Stomach (tissue), 9 donors: ENCODE measurements around the gene CEACAM5. TPM values are rescaled to one million over a fixed set of nuclear protein-coding genes. Genes with fewer than 3 reads are reported as not detected.
"Not testable (repeated sequence)": the region's sequence is repeated elsewhere in the genome, so short reads cannot be mapped to it uniquely, and the experiment has no call there.

Experiments used
- DNase-seq, 2 donors: peaks; one replicate each; pipeline versions ENCODE4 v3.0.0 to v3.0.0-alpha.2; 2013 to 2019
- H3K27ac ChIP-seq, 5 donors: fragments of 200-600 bp in 4 of 5; sonication (generic) in 4 of 5; one replicate each; pipeline ENCODE4 v1.5.1; 2013 to 2019; ENCODE audit warnings: mild to moderate bottlenecking in 1 of 5, moderate library complexity in 1 of 5
- H3K27me3 ChIP-seq, 3 donors: fragments of 200-600 bp; sonication (generic); one replicate each; pipeline ENCODE4 v1.5.1; 2017 to 2019; ENCODE audit warnings: mixed run types in 1 of 3
- H3K36me3 ChIP-seq, 4 donors: fragments of 200-600 bp; sonication (generic); 1 replicate in 3 of 4; 2 replicates in 1 of 4; pipeline ENCODE4 v1.5.1; 2016 to 2019
- H3K4me1 ChIP-seq, 4 donors: fragments of 200-600 bp; sonication (generic); one replicate each; pipeline ENCODE4 v1.5.1; 2016 to 2019
- H3K4me3 ChIP-seq, 4 donors: fragments of 200-600 bp; sonication (generic) in 3 of 4; one replicate each; pipeline ENCODE4 v1.5.1; 2016 to 2019; ENCODE audit warnings: mild to moderate bottlenecking in 1 of 4
- H3K9me3 ChIP-seq, 4 donors: fragments of 200-600 bp; sonication (generic); one replicate each; pipeline ENCODE4 v1.5.1; 2016 to 2019
- EP300 ChIP-seq: sonication (generic); formaldehyde crosslinking; IDR thresholded peaks from one replicate; pipeline ENCODE4 v1.6.1; 2017; ENCODE audit warnings: antibody characterized with exemption
- POLR2A ChIP-seq, 4 donors: fragments of 450-650 bp; IDR thresholded peaks; one replicate each; pipeline ENCODE4 v1.6.1; 2016; ENCODE audit warnings: antibody characterized with exemption in 4 of 4, control low read depth in 2 of 4, mild to moderate bottlenecking in 1 of 4, moderate library complexity in 1 of 4
- POLR2AphosphoS5 ChIP-seq, 3 donors: sonication (generic); formaldehyde crosslinking; IDR thresholded peaks; one replicate each; pipeline ENCODE4 v1.6.1; 2016; ENCODE audit warnings: antibody characterized with exemption in 3 of 3
- WGBS, 5 donors: extraction: QIAGEN DNeasy Blood & Tissue Kit in 3 of 5; methylation state at CpG; one replicate each; pipeline versions ENCODE4 v1.1.5 to v1.1.7; 2013 to 2018; 5-methylcytosine and 5-hydroxymethylcytosine counted together
- intact Hi-C: fragments of 100-400 bp; cut with DNase I; formaldehyde crosslinking; loops from one replicate; pipeline ENCODE4 v1.15.1; 2023; ENCODE audit warnings: low total_unique reads
- polyA plus RNA-seq, 3 donors: library from polyadenylated mRNA; stranded (reverse); fragments of 200-250 nt; gene quantifications; one replicate each; pipeline ENCODE4 v1.2.3, GENCODE V29; 2013
- total RNA-seq, 5 donors: library from RNA; depleted of rRNA; stranded (reverse); fragments of >200 nt; gene quantifications; one replicate each; pipeline versions ENCODE4 v1.1.0 to v1.2.3, GENCODE V29; 2014 to 2016
- TF ChIP-seq, protein P1 (sequence below), 7 experiments: fragments of 450-650 bp in 4 of 7; fragments of 200-600 bp in 3 of 7; sonication (generic) in 3 of 7; IDR thresholded peaks; one replicate each; pipeline ENCODE4 v1.5.1; 2016 to 2019; ENCODE audit warnings: antibody characterized with exemption in 7 of 7, control low read depth in 2 of 7, mild to moderate bottlenecking in 1 of 7
- donor health status: healthy with polysubstance abuse.
- donor health status: Bipolar disorder and iron deficiency.
- donor health status: healthy.

Gene CEACAM5
- total and polyA plus RNA-seq, 8 donors: 0.72 to 118 (median 20.6) TPM

GRCh38 chr19:41705393-41706174 lies 2.8 kb upstream of the CEACAM5 start:
- 37 to 47% (median 44%) methylated on average over 8 to 10 of the region's 10 CpGs for WGBS, 5 donors
- peak in 1 of 2 donors; percentile 73 for DNase-seq
- intact Hi-C loops: no loop called here

GRCh38 chr19:41706741-41707501 lies 1.5 kb upstream of the CEACAM5 start:
- Histone ChIP-seq H3K4me1 (no peaks in the 10 kb centered on the region), H3K27ac (peak overlapping the region in 1 of 5 donors; percentile 64), H3K27me3 (peaks cover 0 to 60% (median 0%) of the 10 kb centered on the region in 3 donors), H3K9me3 (no peaks in the 10 kb centered on the region), H3K4me3 (peak overlapping the region; percentile 23 to 37 (median 31)), H3K36me3 (no peaks in the 10 kb centered on the region)
- DNase-seq: peak; percentile 79 to 84
- intact Hi-C loops: no loop called here
- TF ChIP-seq, protein P1, sequence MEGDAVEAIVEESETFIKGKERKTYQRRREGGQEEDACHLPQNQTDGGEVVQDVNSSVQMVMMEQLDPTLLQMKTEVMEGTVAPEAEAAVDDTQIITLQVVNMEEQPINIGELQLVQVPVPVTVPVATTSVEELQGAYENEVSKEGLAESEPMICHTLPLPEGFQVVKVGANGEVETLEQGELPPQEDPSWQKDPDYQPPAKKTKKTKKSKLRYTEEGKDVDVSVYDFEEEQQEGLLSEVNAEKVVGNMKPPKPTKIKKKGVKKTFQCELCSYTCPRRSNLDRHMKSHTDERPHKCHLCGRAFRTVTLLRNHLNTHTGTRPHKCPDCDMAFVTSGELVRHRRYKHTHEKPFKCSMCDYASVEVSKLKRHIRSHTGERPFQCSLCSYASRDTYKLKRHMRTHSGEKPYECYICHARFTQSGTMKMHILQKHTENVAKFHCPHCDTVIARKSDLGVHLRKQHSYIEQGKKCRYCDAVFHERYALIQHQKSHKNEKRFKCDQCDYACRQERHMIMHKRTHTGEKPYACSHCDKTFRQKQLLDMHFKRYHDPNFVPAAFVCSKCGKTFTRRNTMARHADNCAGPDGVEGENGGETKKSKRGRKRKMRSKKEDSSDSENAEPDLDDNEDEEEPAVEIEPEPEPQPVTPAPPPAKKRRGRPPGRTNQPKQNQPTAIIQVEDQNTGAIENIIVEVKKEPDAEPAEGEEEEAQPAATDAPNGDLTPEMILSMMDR (IDR thresholded peaks at IDR 0.05): peak in 5 of 7 experiments; percentile 67 to 99 (median 86)
- TF ChIP-seq EP300 (no peak), POLR2A (IDR thresholded peaks at IDR 0.05) (no peak), POLR2AphosphoS5 (IDR thresholded peaks at IDR 0.05) (no peak)
- WGBS, 5 donors: 13 to 19% (median 13%) methylated on average over 21 to 26 of the region's 26 CpGs

More at GRCh38 chr19:41705393-41706174, 2.8 kb upstream of the CEACAM5 start:
- TF ChIP-seq POLR2AphosphoS5 (IDR thresholded peaks at IDR 0.05) (no peak), EP300 (no peak)
- H3K4me3 ChIP-seq: no peak overlapping the region
- peaks cover 0 to 65% (median 0%) of the 10 kb centered on the region in 3 donors for H3K27me3 ChIP-seq
- H3K36me3 ChIP-seq: no peaks in the 10 kb centered on the region
- no peaks in the 10 kb centered on the region for H3K9me3 ChIP-seq
- no peaks in the 10 kb centered on the region for H3K4me1 ChIP-seq
- H3K27ac ChIP-seq: no peak overlapping the region

DNA sequence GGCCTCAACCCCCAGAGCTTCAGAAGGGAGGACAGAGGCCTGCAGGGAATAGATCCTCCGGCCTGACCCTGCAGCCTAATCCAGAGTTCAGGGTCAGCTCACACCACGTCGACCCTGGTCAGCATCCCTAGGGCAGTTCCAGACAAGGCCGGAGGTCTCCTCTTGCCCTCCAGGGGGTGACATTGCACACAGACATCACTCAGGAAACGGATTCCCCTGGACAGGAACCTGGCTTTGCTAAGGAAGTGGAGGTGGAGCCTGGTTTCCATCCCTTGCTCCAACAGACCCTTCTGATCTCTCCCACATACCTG lies 969 bp upstream of the CEACAM5 start:
- no peak overlapping the region for H3K27ac ChIP-seq
- H3K36me3 ChIP-seq: no peaks in the 10 kb centered on the region
- intact Hi-C loops: no loop called here
- H3K27me3 ChIP-seq: peaks cover 0 to 62% (median 0%) of the 10 kb centered on the region in 3 donors
- H3K4me1 ChIP-seq: no peaks in the 10 kb centered on the region
- H3K9me3 ChIP-seq: no peaks in the 10 kb centered on the region
- TF ChIP-seq EP300 (no peak), POLR2AphosphoS5 (IDR thresholded peaks at IDR 0.05) (no peak), POLR2A (IDR thresholded peaks at IDR 0.05) (no peak)
- TF ChIP-seq, protein P1 (IDR thresholded peaks at IDR 0.05): no peak
- 45 to 60% (median 49%) methylated on average over 5 of the region's 5 CpGs for WGBS, 5 donors
- no peak for DNase-seq
- H3K4me3 ChIP-seq: no peak overlapping the region

DNA sequence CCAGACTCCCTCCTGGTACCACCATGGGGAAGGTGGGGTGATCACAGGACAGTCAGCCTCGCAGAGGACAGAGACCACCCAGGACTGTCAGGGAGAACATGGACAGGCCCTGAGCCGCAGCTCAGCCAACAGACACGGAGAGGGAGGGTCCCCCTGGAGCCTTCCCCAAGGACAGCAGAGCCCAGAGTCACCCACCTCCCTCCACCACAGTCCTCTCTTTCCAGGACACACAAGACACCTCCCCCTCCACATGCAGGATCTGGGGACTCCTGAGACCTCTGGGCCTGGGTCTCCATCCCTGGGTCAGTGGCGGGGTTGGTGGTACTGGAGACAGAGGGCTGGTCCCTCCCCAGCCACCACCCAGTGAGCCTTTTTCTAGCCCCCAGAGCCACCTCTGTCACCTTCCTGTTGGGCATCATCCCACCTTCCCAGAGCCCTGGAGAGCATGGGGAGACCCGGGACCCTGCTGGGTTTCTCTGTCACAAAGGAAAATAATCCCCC lies 505 bp upstream of the CEACAM5 start:
- H3K4me3 ChIP-seq: no peak overlapping the region
- no peaks in the 10 kb centered on the region for H3K36me3 ChIP-seq
- DNase-seq: no peak
- 71 to 90% (median 80%) methylated on average over 2 to 5 of the region's 5 CpGs for WGBS, 5 donors
- TF ChIP-seq EP300 (no peak), POLR2A (IDR thresholded peaks at IDR 0.05) (no peak), POLR2AphosphoS5 (IDR thresholded peaks at IDR 0.05) (no peak)
- TF ChIP-seq, protein P1 (IDR thresholded peaks at IDR 0.05): no peak
- intact Hi-C loops: no loop called here
- H3K27ac ChIP-seq: no peak overlapping the region
- H3K9me3 ChIP-seq: no peaks in the 10 kb centered on the region
- peaks cover 0 to 62% (median 0%) of the 10 kb centered on the region in 3 donors for H3K27me3 ChIP-seq
- no peaks in the 10 kb centered on the region for H3K4me1 ChIP-seq

- H3K9me3 ChIP-seq, H3K4me1 ChIP-seq, intact Hi-C loops, H3K36me3 ChIP-seq, DNase-seq, H3K27ac ChIP-seq: not testable (repeated sequence)
- WGBS, 5 donors: 79 to 88% (median 82%) methylated on average over 8 of the region's 8 CpGs
- H3K4me3 ChIP-seq: peak overlapping the region in 1 of 4 donors; percentile 6
- peaks cover 0 to 61% (median 4%) of the 10 kb centered on the region in 3 donors for H3K27me3 ChIP-seq
These were observed 1.1 kb downstream of the CEACAM5 start for GRCh38 chr19:41709516-41709915.
